HG02588 (cell line): ENCODE results near the gene RTN4IP1.
"Not testable (repeated sequence)": the region's sequence is repeated elsewhere in the genome, so short reads cannot be mapped to it uniquely, and the experiment has no call there.

Experiments
- ATAC-seq: cut with Tn5 transposase; IDR thresholded peaks from one replicate; pipeline ENCODE4 v1.9.1; 2021; ENCODE audit warnings: mild to moderate bottlenecking, moderate library complexity; ENCODE audit not compliant: unreplicated experiment

The RTN4IP1 gene

GRCh38 chr6:106548926-106549455 lies 80.3 kb downstream of the RTN4IP1 start:
- not testable (repeated sequence) for ATAC-seq

- no peak for ATAC-seq
These were observed 81.5 kb downstream of the RTN4IP1 start for GRCh38 chr6:106547601-106548453.

- ATAC-seq: no peak
These were observed 82.4 kb downstream of the RTN4IP1 start for GRCh38 chr6:106546691-106547414.

DNA sequence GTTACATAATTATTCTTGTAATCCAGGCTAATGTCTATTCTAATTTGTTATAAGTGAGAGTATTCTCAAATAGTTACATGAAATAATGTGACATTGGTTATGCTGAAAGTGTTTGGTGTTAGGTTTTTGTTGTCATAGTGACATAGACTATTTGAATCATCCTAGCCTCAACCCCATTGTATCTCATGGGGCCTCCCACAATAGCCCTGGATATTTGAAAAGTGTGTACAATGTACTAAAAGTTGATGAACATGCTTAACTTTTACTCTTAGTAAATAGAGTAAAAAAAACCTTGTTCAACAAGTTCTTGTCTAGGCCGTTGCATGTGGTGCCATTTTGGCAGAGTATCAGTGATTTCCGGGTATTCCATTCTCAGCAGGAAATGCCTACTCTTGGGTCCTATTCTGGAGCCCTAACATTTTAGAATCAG lies 83.0 kb downstream of the RTN4IP1 start:
- ATAC-seq: no peak

- no peak for ATAC-seq
These were observed 88.4 kb downstream of the RTN4IP1 start for GRCh38 chr6:106540907-106541306.

GRCh38 chr6:106540432-106540831 lies 88.9 kb downstream of the RTN4IP1 start:
- ATAC-seq: no peak

DNA sequence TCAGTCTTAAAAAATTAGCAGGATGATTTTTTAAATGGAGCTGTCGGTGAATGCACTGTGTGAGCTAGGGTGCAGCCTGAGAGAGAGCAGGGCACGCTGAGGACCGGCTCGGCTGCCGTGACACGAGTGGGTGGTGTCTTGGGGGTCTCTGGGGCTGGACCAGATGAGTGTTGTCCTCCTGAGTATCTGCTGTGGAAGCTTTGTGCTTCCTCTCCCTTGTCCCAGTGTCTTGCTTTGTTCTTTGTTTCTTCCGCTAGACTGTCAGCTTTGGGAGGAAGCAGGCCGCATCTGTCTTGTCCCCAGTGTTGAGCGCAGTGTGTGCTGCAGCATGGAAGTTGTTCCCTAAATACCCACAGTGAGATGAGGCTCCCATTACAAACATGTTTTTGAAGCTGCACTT lies 89.4 kb downstream of the RTN4IP1 start:
- ATAC-seq: no peak

GRCh38 chr6:106538145-106538544 lies 91.2 kb downstream of the RTN4IP1 start:
- no peak for ATAC-seq

DNA sequence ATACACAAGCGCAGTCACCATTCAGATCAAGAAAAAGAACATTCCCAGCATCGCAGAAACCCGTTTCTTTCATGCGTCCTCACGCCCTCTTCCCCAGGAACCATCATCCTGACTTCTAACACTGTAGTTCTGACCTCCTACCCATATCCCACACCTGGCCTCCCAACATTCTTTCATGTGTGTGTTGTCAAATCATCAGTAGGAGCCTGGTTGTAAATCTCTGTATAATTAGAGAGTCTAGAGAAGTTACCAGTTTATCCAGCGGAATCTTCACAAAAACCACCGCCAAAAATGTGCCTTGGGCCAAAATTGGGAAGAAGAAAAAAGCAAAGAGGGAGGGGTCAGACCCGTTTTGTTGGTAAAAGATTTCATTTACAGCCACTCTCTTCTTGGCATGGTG lies 91.6 kb downstream of the RTN4IP1 start:
- no peak for ATAC-seq

GRCh38 chr6:106536851-106537250 lies 92.4 kb downstream of the RTN4IP1 start:
- ATAC-seq: no peak

- no peak for ATAC-seq
These were observed 92.9 kb downstream of the RTN4IP1 start for GRCh38 chr6:106536357-106536756.

DNA sequence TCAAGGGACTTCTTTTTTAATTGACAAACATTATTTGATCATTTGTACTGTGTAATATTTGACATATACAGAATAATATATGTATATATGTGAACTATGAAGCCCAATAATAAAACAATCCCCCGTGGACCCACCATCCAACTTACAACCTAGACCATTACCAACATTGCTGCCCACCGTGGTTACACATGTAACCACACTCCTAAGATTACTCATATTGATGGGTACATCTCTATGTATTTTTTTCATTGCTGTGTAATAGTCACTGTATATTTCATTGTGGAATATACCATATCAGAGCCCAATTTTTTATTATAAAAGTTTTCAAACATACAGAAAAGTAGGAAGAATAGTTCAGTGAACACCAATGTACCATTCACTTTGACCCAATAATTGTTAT lies 94.3 kb downstream of the RTN4IP1 start:
- no peak for ATAC-seq

GRCh38 chr6:106534564-106534982 lies 94.7 kb downstream of the RTN4IP1 start:
- no peak for ATAC-seq

- no peak for ATAC-seq
These were observed 95.3 kb downstream of the RTN4IP1 start for GRCh38 chr6:106534004-106534403.

- ATAC-seq: no peak
These were observed 96.2 kb downstream of the RTN4IP1 start for GRCh38 chr6:106533054-106533453.

DNA sequence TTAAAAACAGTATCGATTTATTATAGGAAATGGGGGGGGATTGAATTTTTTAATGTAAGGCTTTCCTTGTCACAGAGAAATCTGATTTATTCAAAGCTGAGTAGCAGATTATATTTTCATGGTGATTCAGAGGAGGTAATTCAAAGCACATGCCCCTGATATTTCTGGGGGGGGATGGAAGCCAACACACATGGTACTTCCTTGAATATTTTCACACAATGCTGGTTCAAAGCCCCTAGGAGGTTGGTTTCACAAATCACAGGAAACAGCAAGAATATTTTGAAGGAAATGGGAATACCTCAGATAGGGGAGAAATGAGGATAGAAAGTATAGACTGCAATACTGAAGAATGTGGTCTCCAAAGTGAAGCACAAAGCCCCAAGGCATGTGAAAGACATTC lies 98.8 kb downstream of the RTN4IP1 start:
- ATAC-seq: no peak

- ATAC-seq: no peak
These were observed 99.3 kb downstream of the RTN4IP1 start for GRCh38 chr6:106530026-106530425.

DNA sequence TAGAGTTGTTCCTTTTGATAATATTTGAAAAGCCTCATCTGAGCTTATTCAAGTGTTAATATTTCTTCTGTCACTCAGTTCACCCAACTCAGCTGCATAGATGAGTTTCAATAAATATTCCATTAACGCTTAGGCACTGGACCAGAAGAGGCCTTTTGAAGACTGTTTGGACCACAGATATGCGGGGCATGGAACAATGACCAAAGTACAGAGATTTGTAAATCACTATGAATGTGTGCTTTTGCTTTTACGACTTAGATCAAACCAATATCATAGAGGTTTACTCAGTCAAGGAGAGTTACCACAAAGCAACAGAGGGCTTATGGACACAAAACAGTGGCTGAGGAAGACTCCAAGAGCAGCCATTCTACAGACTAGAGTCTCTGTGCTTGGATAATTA lies 99.9 kb downstream of the RTN4IP1 start:
- ATAC-seq: no peak

DNA sequence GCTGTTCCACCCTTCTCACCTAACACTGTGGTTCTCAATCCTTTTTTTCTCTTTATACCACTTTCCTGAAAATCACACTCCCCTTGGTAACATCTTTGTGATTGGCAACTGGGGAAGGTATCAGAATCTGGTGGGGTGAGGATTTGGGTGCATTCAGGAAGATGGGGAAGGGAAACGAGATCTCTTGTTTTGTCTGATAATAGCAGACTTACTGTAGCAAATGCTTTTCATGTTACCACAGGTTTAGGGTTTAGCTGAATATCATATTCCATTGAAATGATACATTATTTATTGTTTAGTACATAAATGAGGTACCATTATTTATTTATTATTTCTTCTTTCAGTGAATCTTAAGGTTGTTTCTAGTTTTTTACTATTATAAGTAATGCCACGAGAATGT lies 100.8 kb downstream of the RTN4IP1 start:
- no peak for ATAC-seq

DNA sequence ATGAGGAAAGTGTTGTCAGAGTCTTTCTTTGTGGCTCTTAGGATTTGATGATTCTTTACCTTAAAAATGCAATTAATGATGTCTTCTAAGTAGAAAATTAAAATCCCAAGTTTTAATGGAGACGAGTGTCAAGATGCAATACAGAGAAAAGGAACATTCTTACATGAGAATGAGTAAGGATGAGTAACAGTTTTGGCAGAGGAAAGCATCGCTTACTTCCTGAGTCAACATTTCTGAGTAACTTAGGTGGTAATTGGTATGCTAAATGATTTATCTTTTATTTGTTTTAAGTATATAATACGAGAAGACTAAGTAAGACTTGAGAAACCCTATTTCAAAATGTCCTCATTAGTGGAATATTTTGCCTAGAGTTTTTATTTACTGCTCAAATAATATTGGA lies 101.3 kb downstream of the RTN4IP1 start:
- ATAC-seq: no peak

- ATAC-seq: no peak
These were observed 102.2 kb downstream of the RTN4IP1 start for GRCh38 chr6:106527117-106527516.

DNA sequence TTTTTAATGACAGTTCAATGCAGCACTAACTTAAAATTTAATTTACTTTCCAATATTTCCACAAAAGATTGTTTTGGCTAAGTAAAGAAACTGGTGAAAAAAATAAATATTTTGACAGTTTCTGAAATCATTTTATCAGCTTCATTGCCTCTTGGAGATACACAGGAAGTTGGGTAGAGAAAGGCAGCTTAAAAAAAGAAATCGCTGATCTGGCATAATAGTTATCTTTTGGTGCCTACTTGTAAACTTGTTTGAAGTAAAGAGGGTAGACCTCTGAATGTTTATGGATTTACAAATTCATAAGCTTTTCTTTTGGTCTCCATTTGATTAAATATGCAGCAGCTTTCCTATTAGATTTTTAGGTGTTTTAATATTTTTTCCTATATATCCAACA lies 103.4 kb downstream of the RTN4IP1 start:
- no peak for ATAC-seq
